Daoy (cell line): Measurements from ENCODE around the gene ATP12A. TPM values are rescaled to one million over a fixed set of nuclear protein-coding genes. Genes with fewer than 3 reads are reported as not detected.

Experiments
- total RNA-seq: library from RNA; depleted of rRNA; stranded (reverse); fragments of >200 nt; shearing (Covaris generic); gene quantifications from 2 replicates; pipeline ENCODE4 v1.2.3, GENCODE V29; 2014; rRNA removed

Gene ATP12A
- total RNA-seq, 1 experiment from 2014 or later, result 0.06 TPM

Other genes starting within 250 kb of the ATP12A start
- gene PARP4, start 167.6 kb upstream of the ATP12A start, total RNA-seq, result 27.8 and 29.4 TPM in 2 replicates
- not detected in 2 replicates for gene RNF17, start 83.8 kb downstream of the ATP12A start, total RNA-seq